Sigmoid colon (tissue), 7 donors: ENCODE data around the gene POLR2C. TPM values are rescaled to one million over a fixed set of nuclear protein-coding genes. Genes with fewer than 3 reads are reported as not detected.
"Not testable (repeated sequence)": the region's sequence is repeated elsewhere in the genome, so short reads cannot be mapped to it uniquely, and the experiment has no call there.

ENCODE experiments used
- DNase-seq: peaks from one replicate; pipeline ENCODE4 v3.0.0-alpha.2; 2019
- H3K27ac ChIP-seq, 4 donors: fragments of 200-600 bp; sonication (generic); one replicate each; pipeline ENCODE4 v1.5.1; 2016 to 2019; ENCODE audit warnings: mild to moderate bottlenecking in 1 of 4
- H3K27me3 ChIP-seq, 3 donors: fragments of 200-600 bp; sonication (generic); one replicate each; pipeline ENCODE4 v1.5.1; 2019; ENCODE audit warnings: mild to moderate bottlenecking in 1 of 3
- H3K36me3 ChIP-seq, 4 donors: fragments of 200-600 bp; sonication (generic); one replicate each; pipeline ENCODE4 v1.5.1; 2016 to 2019
- H3K4me1 ChIP-seq, 4 donors: fragments of 200-600 bp; sonication (generic); one replicate each; pipeline ENCODE4 v1.5.1; 2017 to 2019
- H3K4me3 ChIP-seq, 4 donors: fragments of 200-600 bp; sonication (generic); one replicate each; pipeline ENCODE4 v1.5.1; 2017 to 2019; ENCODE audit warnings: mild to moderate bottlenecking in 2 of 4, moderate library complexity in 1 of 4
- H3K9me3 ChIP-seq, 4 donors: fragments of 200-600 bp in 3 of 4; sonication (generic) in 3 of 4; one replicate each; pipeline versions ENCODE4 v1.5.1 to v1.6.1; 2013 to 2019
- EP300 ChIP-seq, 4 donors: sonication (generic); formaldehyde crosslinking; IDR thresholded peaks; one replicate each; pipeline ENCODE4 v1.6.1; 2017; ENCODE audit warnings: antibody characterized with exemption in 4 of 4
- POLR2A ChIP-seq, 2 donors: fragments of 450-650 bp; IDR thresholded peaks; one replicate each; pipeline ENCODE4 v1.6.1; 2016; ENCODE audit warnings: antibody characterized with exemption in 2 of 2, mild to moderate bottlenecking in 2 of 2, moderate library complexity in 2 of 2
- POLR2AphosphoS5 ChIP-seq, 4 donors: sonication (generic); formaldehyde crosslinking; IDR thresholded peaks; one replicate each; pipeline ENCODE4 v1.6.1; 2017; ENCODE audit warnings: antibody characterized with exemption in 4 of 4
- WGBS, 2 donors: extraction: QIAGEN DNeasy Blood & Tissue Kit; methylation state at CpG; one replicate each; pipeline ENCODE4 v1.1.7; 2013; 5-methylcytosine and 5-hydroxymethylcytosine counted together
- intact Hi-C: fragments of 100-400 bp; cut with DNase I; formaldehyde crosslinking; loops from one replicate; pipeline ENCODE4 v1.15.1; 2023
- polyA plus RNA-seq, 3 donors: library from polyadenylated mRNA; stranded (reverse); fragments of 200-250 nt; gene quantifications; one replicate each; pipeline ENCODE4 v1.2.3, GENCODE V29; 2013
- total RNA-seq, 4 donors: library from RNA; depleted of rRNA; stranded (reverse); fragments of >200 nt; gene quantifications; one replicate each; pipeline ENCODE4 v1.1.0, GENCODE V29; 2016
- TF ChIP-seq, protein P1 (sequence below), 4 experiments: fragments of 450-650 bp in 3 of 4; fragments of 200-600 bp in 1 of 4; IDR thresholded peaks; one replicate each; pipeline ENCODE4 v1.5.1; 2016 to 2019; ENCODE audit warnings: antibody characterized with exemption in 4 of 4, mild to moderate bottlenecking in 3 of 4, moderate library complexity in 2 of 4
- donor health status: healthy with polysubstance abuse.
- donor health status: Bipolar disorder and iron deficiency.
- donor health status: healthy.

POLR2C gene
- total and polyA plus RNA-seq, 7 donors, result 52.3 to 141 (median 77.7) TPM

DNA sequence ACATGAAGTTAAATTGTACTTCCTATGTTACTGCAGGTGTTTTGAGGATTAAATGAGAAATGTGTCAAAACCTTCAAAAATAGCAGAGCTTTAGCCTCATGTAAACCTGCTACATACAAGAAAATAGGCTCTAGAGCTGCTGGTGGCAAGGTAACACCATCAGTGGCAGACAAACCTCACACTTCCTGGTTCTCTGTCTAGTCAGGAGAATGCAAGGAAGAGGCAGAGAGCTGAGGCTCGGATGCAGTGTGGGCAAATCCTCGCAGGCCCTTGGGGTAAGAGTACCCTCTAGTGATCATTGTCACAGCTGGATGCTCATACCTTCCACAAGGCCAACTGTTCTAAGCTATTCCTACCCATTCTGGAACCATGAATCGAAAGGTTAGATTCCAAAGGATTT lies 29.5 kb upstream of the POLR2C start:
- 84 to 96% methylated on average over 3 of the region's 3 CpGs for WGBS, 2 donors
- intact Hi-C loops, result no loop called here
- H3K9me3 ChIP-seq, result no peaks in the 10 kb centered on the region
- no peak overlapping the region for H3K27ac ChIP-seq
- peaks cover 12 to 97% (median 73%) of the 10 kb centered on the region in 4 donors for H3K36me3 ChIP-seq
- H3K4me3 ChIP-seq, result no peak overlapping the region
- H3K27me3 ChIP-seq, result no peaks in the 10 kb centered on the region
- DNase-seq, result no peak
- H3K4me1 ChIP-seq, result no peaks in the 10 kb centered on the region
- no peak for TF ChIP-seq EP300 (IDR thresholded peaks at IDR 0.05)
- TF ChIP-seq, protein P1, sequence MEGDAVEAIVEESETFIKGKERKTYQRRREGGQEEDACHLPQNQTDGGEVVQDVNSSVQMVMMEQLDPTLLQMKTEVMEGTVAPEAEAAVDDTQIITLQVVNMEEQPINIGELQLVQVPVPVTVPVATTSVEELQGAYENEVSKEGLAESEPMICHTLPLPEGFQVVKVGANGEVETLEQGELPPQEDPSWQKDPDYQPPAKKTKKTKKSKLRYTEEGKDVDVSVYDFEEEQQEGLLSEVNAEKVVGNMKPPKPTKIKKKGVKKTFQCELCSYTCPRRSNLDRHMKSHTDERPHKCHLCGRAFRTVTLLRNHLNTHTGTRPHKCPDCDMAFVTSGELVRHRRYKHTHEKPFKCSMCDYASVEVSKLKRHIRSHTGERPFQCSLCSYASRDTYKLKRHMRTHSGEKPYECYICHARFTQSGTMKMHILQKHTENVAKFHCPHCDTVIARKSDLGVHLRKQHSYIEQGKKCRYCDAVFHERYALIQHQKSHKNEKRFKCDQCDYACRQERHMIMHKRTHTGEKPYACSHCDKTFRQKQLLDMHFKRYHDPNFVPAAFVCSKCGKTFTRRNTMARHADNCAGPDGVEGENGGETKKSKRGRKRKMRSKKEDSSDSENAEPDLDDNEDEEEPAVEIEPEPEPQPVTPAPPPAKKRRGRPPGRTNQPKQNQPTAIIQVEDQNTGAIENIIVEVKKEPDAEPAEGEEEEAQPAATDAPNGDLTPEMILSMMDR (IDR thresholded peaks at IDR 0.05), result no peak
- no peak for TF ChIP-seq POLR2AphosphoS5 (IDR thresholded peaks at IDR 0.05)
- no peak for TF ChIP-seq POLR2A (IDR thresholded peaks at IDR 0.05)

DNA sequence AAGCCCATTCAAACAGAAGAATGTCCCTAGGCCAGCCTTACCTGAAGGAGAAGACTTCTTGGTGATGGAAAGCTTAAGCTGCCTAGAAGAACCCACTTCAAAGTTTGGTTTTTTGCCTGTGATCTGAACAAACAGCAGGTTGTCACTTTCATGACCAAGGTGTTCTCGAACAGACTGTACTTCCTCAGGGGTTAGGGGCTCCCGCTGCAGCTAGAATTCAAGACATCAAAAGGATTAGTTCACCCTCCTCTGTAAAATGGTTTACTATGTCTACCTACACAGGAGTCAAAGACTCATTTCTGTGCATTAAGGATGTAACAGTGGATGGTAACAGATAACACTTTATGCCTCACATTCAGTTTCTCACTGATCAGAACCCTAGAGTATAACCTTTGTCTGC lies 28.5 kb upstream of the POLR2C start:
- WGBS, 2 donors, result 73 to 95% methylated on average over 2 of the region's 2 CpGs
- H3K4me1 ChIP-seq, result no peaks in the 10 kb centered on the region
- no peaks in the 10 kb centered on the region for H3K27me3 ChIP-seq
- H3K9me3 ChIP-seq, result no peaks in the 10 kb centered on the region
- H3K4me3 ChIP-seq, result no peak overlapping the region
- H3K36me3 ChIP-seq, result peaks cover 19 to 97% (median 73%) of the 10 kb centered on the region in 4 donors
- H3K27ac ChIP-seq, result no peak overlapping the region
- no peak for TF ChIP-seq POLR2A (IDR thresholded peaks at IDR 0.05)
- TF ChIP-seq EP300 (IDR thresholded peaks at IDR 0.05), result no peak
- TF ChIP-seq, protein P1 (IDR thresholded peaks at IDR 0.05), result no peak
- no peak for TF ChIP-seq POLR2AphosphoS5 (IDR thresholded peaks at IDR 0.05)
- intact Hi-C loops, result no loop called here
- no peak for DNase-seq

DNA sequence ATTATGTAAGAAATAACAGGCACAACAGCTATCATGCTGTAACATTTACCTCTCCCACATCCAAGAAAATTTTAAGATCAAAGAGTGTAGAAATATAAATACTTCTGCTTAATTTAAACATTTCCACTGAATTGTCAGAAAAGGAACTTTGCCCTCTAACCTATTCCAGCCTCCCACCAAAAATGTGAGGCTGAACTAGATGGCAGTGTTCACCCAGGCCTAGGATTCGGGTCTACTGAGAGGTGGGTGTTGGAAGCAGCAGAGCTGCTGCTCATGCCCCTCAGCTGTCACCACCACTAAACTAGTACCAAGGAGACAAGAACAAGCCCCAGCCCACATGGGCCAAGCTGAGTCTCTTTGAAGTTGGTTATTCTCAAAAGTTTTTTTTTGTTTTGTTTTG lies 26.6 kb upstream of the POLR2C start:
- no peak overlapping the region for H3K4me3 ChIP-seq
- H3K27me3 ChIP-seq, result no peaks in the 10 kb centered on the region
- intact Hi-C loops, result no loop called here
- peaks cover 11 to 99% (median 68%) of the 10 kb centered on the region in 4 donors for H3K36me3 ChIP-seq
- H3K9me3 ChIP-seq, result no peaks in the 10 kb centered on the region
- 94 to 96% methylated on average over 1 of the region's 1 CpG for WGBS, 2 donors
- no peak overlapping the region for H3K27ac ChIP-seq
- H3K4me1 ChIP-seq, result no peaks in the 10 kb centered on the region
- no peak for DNase-seq
- TF ChIP-seq POLR2A (IDR thresholded peaks at IDR 0.05) (no peak), POLR2AphosphoS5 (IDR thresholded peaks at IDR 0.05) (no peak), EP300 (IDR thresholded peaks at IDR 0.05) (no peak)
- TF ChIP-seq, protein P1 (IDR thresholded peaks at IDR 0.05), result no peak

DNA sequence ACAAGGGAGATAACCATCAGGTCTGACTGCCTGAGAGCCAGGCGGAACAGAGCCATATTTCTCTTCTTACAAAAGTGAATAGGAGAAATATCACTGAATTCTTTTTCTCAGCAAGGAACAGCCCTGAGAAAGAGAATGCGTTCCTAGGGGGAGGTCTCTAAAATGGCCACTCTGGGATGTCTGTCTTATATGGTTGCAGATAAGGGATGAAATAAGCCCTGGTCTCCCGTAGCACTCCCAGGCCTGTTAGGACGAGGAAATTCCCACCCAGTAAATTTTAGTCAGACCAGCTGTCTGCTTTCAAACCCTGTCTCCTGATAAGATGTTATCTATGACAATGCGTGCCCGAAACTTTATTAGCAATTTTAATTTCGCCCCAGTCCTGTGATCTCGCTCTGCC lies 22.5 kb upstream of the POLR2C start:
- not testable (repeated sequence) for H3K27me3 ChIP-seq, H3K9me3 ChIP-seq, H3K27ac ChIP-seq, DNase-seq, H3K4me3 ChIP-seq, H3K4me1 ChIP-seq
- peaks cover 10 to 63% (median 32%) of the 10 kb centered on the region in 4 donors for H3K36me3 ChIP-seq
- intact Hi-C loops, result loop anchor here (10.0 kb wide), 1 partner anchor 295 kb away; the partner anchor contains the start of gene KATNB1
- 96 to 97% methylated on average over 8 of the region's 8 CpGs for WGBS, 2 donors

DNA sequence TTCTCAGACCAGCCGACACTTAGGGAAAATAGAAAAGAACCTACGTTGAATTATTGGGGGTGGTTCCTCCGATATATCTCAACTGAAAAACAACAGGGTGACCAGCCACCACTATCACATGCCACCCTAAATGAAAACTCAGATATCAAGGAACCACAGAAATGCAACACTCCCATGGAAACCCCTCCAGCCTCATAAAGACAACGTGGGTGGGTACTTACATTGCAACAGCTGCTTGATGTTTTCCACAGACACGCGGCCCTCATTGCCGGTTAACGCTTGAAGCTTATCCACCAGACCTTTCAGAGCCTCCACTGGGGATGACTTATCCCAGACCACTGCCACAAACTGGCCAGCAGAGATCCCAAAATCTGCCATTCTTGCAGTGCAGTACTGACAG lies 21.9 kb upstream of the POLR2C start:
- 98 to 99% methylated on average over 8 of the region's 8 CpGs for WGBS, 2 donors
- intact Hi-C loops, result loop anchor here (10.0 kb wide), 1 partner anchor 294 kb away; the partner anchor contains the start of gene KATNB1
- H3K4me3 ChIP-seq, DNase-seq, H3K9me3 ChIP-seq, H3K4me1 ChIP-seq, H3K27me3 ChIP-seq, H3K27ac ChIP-seq: not testable (repeated sequence)
- peaks cover 10 to 57% (median 27%) of the 10 kb centered on the region in 4 donors for H3K36me3 ChIP-seq

DNA sequence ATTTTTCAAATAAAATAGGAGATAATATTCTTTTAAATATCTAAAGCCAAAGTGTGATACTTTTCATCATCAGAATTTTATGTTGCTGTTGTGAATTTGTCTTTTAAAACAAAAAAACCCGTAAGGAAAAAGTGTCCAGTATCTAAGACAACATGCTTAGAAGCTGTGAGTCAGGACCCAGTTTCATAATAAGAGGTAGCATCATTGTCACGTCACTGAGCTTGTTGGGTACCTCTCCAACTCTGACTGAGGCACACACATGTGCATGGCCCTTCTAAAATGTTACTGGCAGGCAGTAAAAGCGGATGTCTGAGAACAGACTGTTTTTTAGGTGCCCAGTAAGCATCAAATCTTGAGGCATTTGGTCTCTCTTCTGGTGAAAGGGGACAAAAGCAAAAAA lies 17.8 kb upstream of the POLR2C start:
- H3K9me3 ChIP-seq, result no peaks in the 10 kb centered on the region
- H3K36me3 ChIP-seq, result peaks cover 0 to 15% (median 6%) of the 10 kb centered on the region in 4 donors
- DNase-seq, result no peak
- H3K27ac ChIP-seq, result no peak overlapping the region
- H3K27me3 ChIP-seq, result no peaks in the 10 kb centered on the region
- H3K4me3 ChIP-seq, result no peak overlapping the region
- TF ChIP-seq EP300 (IDR thresholded peaks at IDR 0.05) (no peak), POLR2A (IDR thresholded peaks at IDR 0.05) (no peak), POLR2AphosphoS5 (IDR thresholded peaks at IDR 0.05) (no peak)
- TF ChIP-seq, protein P1 (IDR thresholded peaks at IDR 0.05), result no peak
- H3K4me1 ChIP-seq, result peaks cover 0 to 29% (median 19%) of the 10 kb centered on the region in 4 donors
- intact Hi-C loops, result loop anchor here (10.0 kb wide), 1 partner anchor 290 kb away; the partner anchor contains the start of gene KATNB1
- 87 to 88% methylated on average over 3 of the region's 3 CpGs for WGBS, 2 donors
